Suppressor macrophage (primary cell): ENCODE measurements around the gene HDHD5.
"Not testable (repeated sequence)": the region's sequence is repeated elsewhere in the genome, so short reads cannot be mapped to it uniquely, and the experiment has no call there.

Experiments
- DNase-seq, 4 experiments: peaks; one replicate each; pipeline ENCODE4 v3.0.0-alpha.2; 2020 to 2022

HDHD5 gene

GRCh38 chr22:17155941-17156340, 3.1 kb downstream of the HDHD5 start:
- DNase-seq = peak in 1 of 4 experiments; percentile 22

GRCh38 chr22:17152971-17153370, 6.1 kb downstream of the HDHD5 start:
- DNase-seq = no peak

GRCh38 chr22:17152340-17152739, 6.7 kb downstream of the HDHD5 start:
- DNase-seq = no peak

GRCh38 chr22:17149076-17149815, 9.8 kb downstream of the HDHD5 start:
- DNase-seq = no peak

GRCh38 chr22:17147458-17147857, 11.6 kb downstream of the HDHD5 start:
- not testable (repeated sequence) for DNase-seq

GRCh38 chr22:17145021-17145680, 13.9 kb downstream of the HDHD5 start:
- no peak for DNase-seq

GRCh38 chr22:17143826-17144225, 15.3 kb downstream of the HDHD5 start:
- no peak for DNase-seq

- no peak for DNase-seq
These were observed 16.0 kb downstream of the HDHD5 start for GRCh38 chr22:17143101-17143500.

- DNase-seq = peak in 3 of 4 experiments; percentile 42 to 69 (median 65)
These were observed 18.0 kb downstream of the HDHD5 start for GRCh38 chr22:17140826-17141766.

- no peak for DNase-seq
These were observed 19.1 kb downstream of the HDHD5 start for GRCh38 chr22:17140022-17140421.

- no peak for DNase-seq
These were observed 20.6 kb downstream of the HDHD5 start for GRCh38 chr22:17138513-17138912.

GRCh38 chr22:17137861-17138425, 21.1 kb downstream of the HDHD5 start:
- no peak for DNase-seq

GRCh38 chr22:17137170-17137569, 21.9 kb downstream of the HDHD5 start:
- DNase-seq = no peak

GRCh38 chr22:17135153-17135760, 23.8 kb downstream of the HDHD5 start:
- DNase-seq = no peak

- DNase-seq = no peak
These were observed 25.9 kb downstream of the HDHD5 start for GRCh38 chr22:17133137-17133536.

- DNase-seq = no peak
These were observed 27.0 kb downstream of the HDHD5 start for GRCh38 chr22:17132112-17132511.

GRCh38 chr22:17131686-17132085, 27.4 kb downstream of the HDHD5 start:
- peak in 1 of 4 experiments; percentile 45 for DNase-seq

GRCh38 chr22:17130199-17130598, 28.9 kb downstream of the HDHD5 start:
- DNase-seq = peak in 1 of 4 experiments; percentile 66

GRCh38 chr22:17121233-17122195, 37.6 kb downstream of the HDHD5 start, which contains the start of gene TMEM121B:
TSS of gene TMEM121B (minus strand) at chr22:17121360. CDS start at chr22:17121127, 233 bp downstream.
- DNase-seq = peak; percentile 87 to 92 (median 91)

- DNase-seq = peak in 3 of 4 experiments; percentile 49 to 76 (median 67)
These were observed 38.3 kb downstream of the HDHD5 start for GRCh38 chr22:17120711-17121232.
